Esophagus (tissue), 2 donors: ENCODE data around the gene TPPP2. TPM values are rescaled to one million over a fixed set of nuclear protein-coding genes. Genes with fewer than 3 reads are reported as not detected.
"Not testable (repeated sequence)": the region's sequence is repeated elsewhere in the genome, so short reads cannot be mapped to it uniquely, and the experiment has no call there.

Experiments used
- H3K27ac ChIP-seq, 2 donors: one replicate each; pipeline ENCODE4 v1.5.1; 2013; ENCODE audit warnings: low read depth in 2 of 2, mild to moderate bottlenecking in 2 of 2, inconsistent platforms in 1 of 2, low read length in 1 of 2, moderate library complexity in 1 of 2
- H3K27me3 ChIP-seq, 2 donors: one replicate each; pipeline ENCODE4 v1.6.1; 2013; ENCODE audit warnings: low read length in 2 of 2, control low read depth in 1 of 2, mild to moderate bottlenecking in 1 of 2; ENCODE audit not compliant: insufficient read depth in 2 of 2, control insufficient read depth in 1 of 2
- H3K36me3 ChIP-seq, 2 donors: one replicate each; pipeline ENCODE4 v1.6.1; 2013; ENCODE audit warnings: low read length in 1 of 2; ENCODE audit not compliant: control insufficient read depth in 2 of 2, insufficient read depth in 2 of 2
- H3K4me1 ChIP-seq, 2 donors: one replicate each; pipeline ENCODE4 v1.6.1; 2013; ENCODE audit warnings: low read length in 1 of 2; ENCODE audit not compliant: control insufficient read depth in 2 of 2, insufficient read depth in 2 of 2
- H3K4me3 ChIP-seq, 2 donors: one replicate each; pipeline ENCODE4 v1.5.1; 2013; ENCODE audit warnings: low read length in 2 of 2, mild to moderate bottlenecking in 2 of 2, low read depth in 1 of 2, moderate library complexity in 1 of 2
- H3K9me3 ChIP-seq, 2 donors: one replicate each; pipeline ENCODE4 v1.6.1; 2013; ENCODE audit warnings: mild to moderate bottlenecking in 2 of 2, low read depth in 1 of 2, low read length in 1 of 2, moderate library complexity in 1 of 2; ENCODE audit not compliant: control insufficient read depth in 2 of 2, insufficient read depth in 1 of 2
- WGBS, 2 donors: extraction: QIAGEN DNeasy Blood & Tissue Kit; methylation state at CpG; one replicate each; pipeline ENCODE4 v1.1.7; 2013; 5-methylcytosine and 5-hydroxymethylcytosine counted together
- polyA plus RNA-seq, 2 donors: library from polyadenylated mRNA; stranded (reverse); fragments of 200-250 nt; gene quantifications; one replicate each; pipeline ENCODE4 v1.2.3, GENCODE V29; 2013
- donor health status: healthy with polysubstance abuse.
- donor health status: Bipolar disorder and iron deficiency.

TPPP2 gene
- under 1 TPM in 1 of 2 donors, not detected in 1; 0.14 TPM for polyA plus RNA-seq

DNA sequence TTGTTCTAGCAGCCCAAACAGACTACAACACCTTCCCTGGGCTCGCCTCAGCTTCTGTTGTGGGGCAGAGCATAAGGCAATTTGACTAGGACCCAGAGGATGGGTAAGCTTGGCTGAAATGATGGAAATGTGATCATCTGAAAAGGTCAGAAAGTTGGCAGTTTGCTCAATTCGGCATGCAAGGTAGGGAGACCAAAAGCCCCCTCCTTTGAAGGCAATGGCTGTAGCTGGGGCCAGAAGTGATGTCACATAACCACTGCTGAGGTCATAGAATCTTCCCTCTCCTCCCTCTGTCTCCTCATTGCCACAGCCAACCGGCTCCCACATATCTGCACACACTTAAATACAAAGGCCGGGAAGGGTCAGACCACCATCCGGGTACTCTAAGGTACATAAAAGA is at the start of gene TPPP2:
Gene TPPP2, plus strand, starts transcription at position 301 of the 400 bp plus-strand sequence. CDS start 365 bp downstream, outside the sequence.
- Histone ChIP-seq H3K27ac (no peak within 1 kb of the TSS), H3K36me3 (no peaks in the 10 kb centered on the region), H3K9me3 (no peaks in the 10 kb centered on the region), H3K4me3 (no peak within 1 kb of the TSS), H3K4me1 (peaks cover 0 to 2% of the 10 kb centered on the region in 2 donors), H3K27me3 (no peaks in the 10 kb centered on the region)
- 92 to 95% methylated on average over 5 of the region's 5 CpGs for WGBS, 2 donors

GRCh38 chr14:20980906-20981305 is 49.1 kb upstream of the TPPP2 start:
- Histone ChIP-seq H3K27ac (no peak overlapping the region), H3K4me1 (no peaks in the 10 kb centered on the region), H3K9me3 (no peaks in the 10 kb centered on the region), H3K27me3 (no peaks in the 10 kb centered on the region), H3K36me3 (no peaks in the 10 kb centered on the region), H3K4me3 (no peak overlapping the region)
- WGBS, 2 donors = 75 to 81% methylated on average over 1 of the region's 1 CpG

GRCh38 chr14:20982646-20983369 is 47.2 kb upstream of the TPPP2 start:
- no peaks in the 10 kb centered on the region for H3K36me3 ChIP-seq
- no peak overlapping the region for H3K4me3 ChIP-seq
- no peaks in the 10 kb centered on the region for H3K4me1 ChIP-seq
- 67 to 71% methylated on average over 2 of the region's 2 CpGs for WGBS, 2 donors
- H3K27ac ChIP-seq = no peak overlapping the region
- no peaks in the 10 kb centered on the region for H3K9me3 ChIP-seq
- no peaks in the 10 kb centered on the region for H3K27me3 ChIP-seq

GRCh38 chr14:20985650-20986049 is 44.4 kb upstream of the TPPP2 start:
- 90 to 94% methylated on average over 4 of the region's 4 CpGs for WGBS, 2 donors
- not testable (repeated sequence) for H3K4me3 ChIP-seq, H3K9me3 ChIP-seq, H3K27me3 ChIP-seq, H3K36me3 ChIP-seq, H3K27ac ChIP-seq, H3K4me1 ChIP-seq

GRCh38 chr14:20986811-20987210 is 43.2 kb upstream of the TPPP2 start:
- peaks cover 0 to 5% of the 10 kb centered on the region in 2 donors for H3K4me1 ChIP-seq
- peak overlapping the region; percentile 58 to 71 for H3K27ac ChIP-seq
- no peaks in the 10 kb centered on the region for H3K36me3 ChIP-seq
- WGBS, 2 donors = 22 to 36% methylated on average over 2 of the region's 2 CpGs
- H3K9me3 ChIP-seq = no peaks in the 10 kb centered on the region
- H3K4me3 ChIP-seq = no peak overlapping the region
- H3K27me3 ChIP-seq = no peaks in the 10 kb centered on the region

GRCh38 chr14:20988717-20989470 is 41.1 kb upstream of the TPPP2 start:
- 85 to 86% methylated on average over 15 of the region's 15 CpGs for WGBS, 2 donors
- Histone ChIP-seq H3K9me3 (no peaks in the 10 kb centered on the region), H3K27me3 (no peaks in the 10 kb centered on the region), H3K27ac (peak overlapping the region; percentile 87 to 89), H3K4me1 (peaks cover 0 to 5% of the 10 kb centered on the region in 2 donors), H3K4me3 (peak overlapping the region in 1 of 2 donors; percentile 96), H3K36me3 (peaks cover 0 to 3% of the 10 kb centered on the region in 2 donors)

DNA sequence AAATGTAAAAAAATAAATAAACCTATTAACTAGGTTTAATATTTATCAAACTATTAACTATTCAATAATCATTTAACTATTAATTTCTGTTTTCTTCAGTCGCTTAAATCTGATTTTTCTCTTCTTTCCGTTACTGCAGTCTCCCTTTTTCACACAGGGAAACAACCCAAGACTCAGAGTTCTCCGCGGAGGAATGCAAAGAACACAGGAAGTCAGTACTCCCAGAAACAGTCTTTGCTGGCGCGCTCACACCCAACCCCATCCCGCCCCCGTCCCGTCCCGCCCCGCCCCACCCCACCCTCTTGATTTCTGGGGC is 40.6 kb upstream of the TPPP2 start:
- H3K4me3 ChIP-seq = peak overlapping the region; percentile 78 to 96
- H3K4me1 ChIP-seq = peaks cover 0 to 5% of the 10 kb centered on the region in 2 donors
- H3K36me3 ChIP-seq = peaks cover 1 to 6% of the 10 kb centered on the region in 2 donors
- H3K27me3 ChIP-seq = no peaks in the 10 kb centered on the region
- WGBS, 2 donors = 1% methylated on average over 11 of the region's 11 CpGs
- peak overlapping the region; percentile 87 to 88 for H3K27ac ChIP-seq
- no peaks in the 10 kb centered on the region for H3K9me3 ChIP-seq

GRCh38 chr14:20989787-20990600 is 40.0 kb upstream of the TPPP2 start, which contains the start of gene METTL17:
TSS of gene METTL17 (plus strand) at chr14:20989980. CDS start at chr14:20990003, 23 bp downstream.
- H3K27ac ChIP-seq = peak within 1 kb of the TSS; percentile 88 to 89
- no peaks in the 10 kb centered on the region for H3K27me3 ChIP-seq
- peaks cover 0 to 5% of the 10 kb centered on the region in 2 donors for H3K4me1 ChIP-seq
- 0% methylated on average over 42 of the region's 42 CpGs for WGBS, 2 donors
- peak within 1 kb of the TSS; percentile 78 to 96 for H3K4me3 ChIP-seq
- peaks cover 5 to 11% of the 10 kb centered on the region in 2 donors for H3K36me3 ChIP-seq
- no peaks in the 10 kb centered on the region for H3K9me3 ChIP-seq

DNA sequence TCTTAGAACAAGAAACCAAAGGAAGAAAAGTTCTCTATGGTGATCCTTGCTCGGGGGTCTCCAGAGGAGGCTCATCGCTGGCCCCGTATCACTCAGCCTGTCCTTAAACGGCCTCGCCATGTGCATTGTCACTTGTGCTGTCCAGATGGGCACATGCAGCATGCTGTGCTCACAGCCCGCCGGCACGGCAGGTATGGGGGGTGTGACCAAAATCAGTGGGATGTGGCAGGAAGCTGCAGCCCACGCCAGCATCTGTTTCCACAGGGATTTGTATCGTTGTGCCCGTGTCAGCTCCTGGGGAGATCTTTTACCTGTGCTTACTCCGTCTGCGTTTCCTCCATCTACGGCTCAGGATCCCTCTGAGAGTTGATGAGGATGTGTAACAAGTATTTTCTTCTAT is 33.5 kb upstream of the TPPP2 start:
- H3K27me3 ChIP-seq = no peaks in the 10 kb centered on the region
- WGBS, 2 donors = 81 to 89% methylated on average over 14 of the region's 14 CpGs
- peak overlapping the region in 1 of 2 donors; percentile 77 for H3K27ac ChIP-seq
- peaks cover 11 to 24% of the 10 kb centered on the region in 2 donors for H3K36me3 ChIP-seq
- H3K9me3 ChIP-seq = no peaks in the 10 kb centered on the region
- H3K4me1 ChIP-seq = peaks cover 3 to 8% of the 10 kb centered on the region in 2 donors
- no peak overlapping the region for H3K4me3 ChIP-seq
